Measurements from ENCODE around the gene ACRBP.

Gene ACRBP

GRCh38 chr12:6650832-6651231 is 3.6 kb upstream of the ACRBP start:
- H3K27ac ChIP-seq = no peak overlapping the region
- no peak for TF ChIP-seq ZFX (IDR thresholded peaks at IDR 0.05)
- no peak for TF ChIP-seq CTCF (conservative IDR thresholded peaks at IDR 0.05)

GRCh38 chr12:6646276-6647082 is 753 bp downstream of the ACRBP start:
- no peak overlapping the region for H3K27ac ChIP-seq
- TF ChIP-seq ZFX (IDR thresholded peaks at IDR 0.05) (no peak), CTCF (conservative IDR thresholded peaks at IDR 0.05) (no peak)

- TF ChIP-seq ZFX (IDR thresholded peaks at IDR 0.05) (no peak), CTCF (conservative IDR thresholded peaks at IDR 0.05) (no peak)
- H3K27ac ChIP-seq = no peak overlapping the region
These were observed 2.3 kb downstream of the ACRBP start for GRCh38 chr12:6644903-6645302.

- TF ChIP-seq ZFX (IDR thresholded peaks at IDR 0.05) (no peak), CTCF (conservative IDR thresholded peaks at IDR 0.05) (no peak)
- no peak overlapping the region for H3K27ac ChIP-seq
These were observed 3.0 kb downstream of the ACRBP start for GRCh38 chr12:6644257-6644596.

- H3K27ac ChIP-seq = no peak overlapping the region
- no peak for TF ChIP-seq CTCF (conservative IDR thresholded peaks at IDR 0.05)
- TF ChIP-seq ZFX (IDR thresholded peaks at IDR 0.05) = no peak
These were observed 3.5 kb downstream of the ACRBP start for GRCh38 chr12:6643569-6644256.

- TF ChIP-seq CTCF (conservative IDR thresholded peaks at IDR 0.05) = no peak
- no peak for TF ChIP-seq ZFX (IDR thresholded peaks at IDR 0.05)
- H3K27ac ChIP-seq = no peak overlapping the region
These were observed 6.1 kb downstream of the ACRBP start for GRCh38 chr12:6641131-6641530.

GRCh38 chr12:6640497-6640896 is 6.7 kb downstream of the ACRBP start:
- TF ChIP-seq ZFX (IDR thresholded peaks at IDR 0.05) (no peak), CTCF (conservative IDR thresholded peaks at IDR 0.05) (no peak)
- H3K27ac ChIP-seq = no peak overlapping the region

Data from C4-2B (cell line).